Inflammatory macrophage treated with lipopolysaccharide for 4 hours (primary cell): ENCODE results near the gene PLCB1.

Experiments used
- DNase-seq: peaks from one replicate; pipeline ENCODE4 v3.0.0-alpha.2; 2020

The PLCB1 gene

GRCh38 chr20:8671370-8671961 is 539.4 kb downstream of the PLCB1 start:
- DNase-seq: no peak

- DNase-seq: no peak
Observed at GRCh38 chr20:8673116-8673515, 541.0 kb downstream of the PLCB1 start.

- DNase-seq: no peak
Observed at GRCh38 chr20:8675896-8676295, 543.8 kb downstream of the PLCB1 start.

- DNase-seq: no peak
Observed at GRCh38 chr20:8678098-8678776, 546.2 kb downstream of the PLCB1 start.

- DNase-seq: no peak
Observed at GRCh38 chr20:8689337-8689736, 557.3 kb downstream of the PLCB1 start.

GRCh38 chr20:8690074-8690473 is 558.0 kb downstream of the PLCB1 start:
- no peak for DNase-seq

GRCh38 chr20:8693709-8694108 is 561.6 kb downstream of the PLCB1 start:
- no peak for DNase-seq

GRCh38 chr20:8700756-8701155 is 568.7 kb downstream of the PLCB1 start:
- no peak for DNase-seq

GRCh38 chr20:8706961-8707700 is 575.1 kb downstream of the PLCB1 start:
- no peak for DNase-seq

GRCh38 chr20:8709627-8710026 is 577.6 kb downstream of the PLCB1 start:
- no peak for DNase-seq

GRCh38 chr20:8711501-8711900 is 579.4 kb downstream of the PLCB1 start:
- no peak for DNase-seq

GRCh38 chr20:8714206-8714605 is 582.1 kb downstream of the PLCB1 start:
- no peak for DNase-seq

GRCh38 chr20:8718279-8718678 is 586.2 kb downstream of the PLCB1 start:
- DNase-seq: no peak

GRCh38 chr20:8720089-8720488 is 588.0 kb downstream of the PLCB1 start:
- DNase-seq: peak; percentile 25

- peak; percentile 55 for DNase-seq
Observed at GRCh38 chr20:8721098-8721497, 589.0 kb downstream of the PLCB1 start.

- peak; percentile 66 for DNase-seq
Observed at GRCh38 chr20:8722277-8722928, 590.3 kb downstream of the PLCB1 start.

- DNase-seq: no peak
Observed at GRCh38 chr20:8723296-8723695, 591.2 kb downstream of the PLCB1 start.

GRCh38 chr20:8724884-8725283 is 592.8 kb downstream of the PLCB1 start:
- no peak for DNase-seq

GRCh38 chr20:8726460-8726859 is 594.4 kb downstream of the PLCB1 start:
- no peak for DNase-seq

GRCh38 chr20:8735014-8735413 is 602.9 kb downstream of the PLCB1 start:
- no peak for DNase-seq

GRCh38 chr20:8735674-8736073 is 603.6 kb downstream of the PLCB1 start:
- DNase-seq: no peak

GRCh38 chr20:8740265-8740664 is 608.2 kb downstream of the PLCB1 start:
- no peak for DNase-seq

GRCh38 chr20:8744228-8744844 is 612.3 kb downstream of the PLCB1 start:
- DNase-seq: no peak
